Kidney epithelial cell (primary cell): Measurements from ENCODE around the gene GKN2. TPM values are rescaled to one million over a fixed set of nuclear protein-coding genes. Genes with fewer than 3 reads are reported as not detected.

Source experiments
- DNase-seq: peaks from one replicate; pipeline ENCODE4 v3.0.0-alpha.2; 2010; ENCODE audit warnings: low read depth
- H3K27me3 ChIP-seq: 2 replicates; pipeline ENCODE4 v1.6.0; 2011; ENCODE audit warnings: low read length; ENCODE audit not compliant: control insufficient read depth, insufficient read depth
- H3K36me3 ChIP-seq: 2 replicates; pipeline ENCODE4 v1.5.1; 2011; ENCODE audit warnings: low read length; ENCODE audit not compliant: control insufficient read depth, insufficient read depth
- H3K4me3 ChIP-seq: 2 replicates; pipeline ENCODE4 v1.5.1; 2011; ENCODE audit warnings: low read depth, mild to moderate bottlenecking, control low read depth, low read length
- CTCF ChIP-seq: IDR thresholded peaks from 2 replicates; pipeline ENCODE4 v1.5.1; 2011; ENCODE audit warnings: mild to moderate bottlenecking, moderate library complexity, low read length, control low read depth, inconsistent platforms; ENCODE audit not compliant: insufficient read depth, poor library complexity, severe bottlenecking
- total RNA-seq: library from RNA; depleted of rRNA; stranded (reverse); fragments of >200 nt; gene quantifications from 2 replicates; pipeline ENCODE4 v1.2.3, GENCODE V29; 2015

GKN2 gene
- total RNA-seq, 1 donor from 2014 or later: not detected

GRCh38 chr2:68977453-68977852 lies 24.8 kb upstream of the GKN2 start:
- no peak for TF ChIP-seq CTCF
- Histone ChIP-seq H3K4me3 (no peak overlapping the region), H3K36me3 (no peaks in the 10 kb centered on the region), H3K27me3 (no peaks in the 10 kb centered on the region)
- no peak for DNase-seq

GRCh38 chr2:68975844-68976243 lies 23.2 kb upstream of the GKN2 start:
- no peaks in the 10 kb centered on the region for H3K27me3 ChIP-seq
- TF ChIP-seq CTCF: no peak
- H3K4me3 ChIP-seq: no peak overlapping the region
- no peak for DNase-seq
- no peaks in the 10 kb centered on the region for H3K36me3 ChIP-seq

GRCh38 chr2:68974946-68975665 lies 22.4 kb upstream of the GKN2 start:
- no peak for DNase-seq
- Histone ChIP-seq H3K36me3 (no peaks in the 10 kb centered on the region), H3K27me3 (no peaks in the 10 kb centered on the region), H3K4me3 (no peak overlapping the region)
- TF ChIP-seq CTCF: no peak

GRCh38 chr2:68974251-68974650 lies 21.6 kb upstream of the GKN2 start, which contains the start of gene GKN1:
TSS of gene GKN1 (plus strand) at chr2:68974636. CDS start at chr2:68974678, 42 bp downstream.
- Histone ChIP-seq H3K27me3 (no peaks in the 10 kb centered on the region), H3K4me3 (no peak within 1 kb of the TSS), H3K36me3 (no peaks in the 10 kb centered on the region)
- TF ChIP-seq CTCF: no peak
- DNase-seq: no peak

- Histone ChIP-seq H3K4me3 (no peak overlapping the region), H3K36me3 (no peaks in the 10 kb centered on the region), H3K27me3 (no peaks in the 10 kb centered on the region)
- peak; percentile 81 for DNase-seq
- no peak for TF ChIP-seq CTCF
Observed at GRCh38 chr2:68971591-68972231, 19.0 kb upstream of the GKN2 start.
